ENCODE data around the gene KIF6. TPM values are rescaled to one million over a fixed set of nuclear protein-coding genes. Genes with fewer than 3 reads are reported as not detected.

The KIF6 gene
- total RNA-seq, 5 donors from 2014 or later (not counting 1 experiment from before 2014, with no cell fraction given) = 0.53 TPM; not detected in 4

DNA sequence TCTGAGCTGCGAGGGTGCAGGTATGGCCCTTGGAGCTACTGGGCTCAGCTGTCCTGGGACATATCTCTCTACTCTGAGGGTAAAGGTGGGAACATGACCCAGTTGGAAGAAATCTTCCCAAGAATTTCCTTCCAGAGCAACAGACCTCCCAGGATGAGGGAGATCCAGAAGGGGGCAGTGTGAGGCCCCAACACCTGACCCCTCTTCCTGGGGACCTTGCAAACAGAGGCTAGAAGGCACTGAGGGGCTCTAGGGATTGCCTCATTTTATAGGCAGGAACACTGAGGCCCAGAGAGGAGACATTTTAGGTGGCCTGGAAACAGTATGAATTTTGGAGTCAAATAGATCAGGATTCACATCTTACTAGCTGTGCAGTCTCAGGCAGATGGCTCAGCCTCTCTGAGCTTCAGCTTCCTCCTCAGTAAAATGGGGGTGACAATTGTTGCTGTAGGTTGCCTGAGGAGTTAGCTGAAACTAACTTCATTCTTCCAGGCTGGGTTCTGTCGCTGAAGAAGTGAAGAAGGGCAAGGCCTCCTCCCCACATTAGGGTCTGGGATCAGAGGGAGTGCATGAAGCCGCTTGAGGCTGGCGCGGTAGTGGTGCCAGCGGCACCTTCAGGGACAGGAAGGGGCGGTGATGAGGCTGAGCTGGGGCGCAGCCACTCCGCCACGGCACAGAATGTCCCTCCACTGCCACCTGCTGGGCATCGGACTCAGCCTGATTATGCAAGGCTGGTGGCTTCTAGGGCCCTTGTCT, 422.4 kb downstream of the KIF6 start:
- Histone ChIP-seq H3K27ac (ENCODE audit: low read length) (no peak overlapping the region), H3K4me1 (ENCODE audit: control insufficient read depth in 1 of 2, extremely low read depth in 1 of 2, insufficient read depth in 2 of 2, low read length in 2 of 2) (peaks cover 0 to 9% of the 10 kb centered on the region in 2 experiments), H3K9me3 (no peaks in the 10 kb centered on the region), H3K27me3 (replicated peaks in 1 of 2; ENCODE audit: control insufficient read depth in 2 of 2, extremely low read depth in 1 of 2, insufficient read depth in 2 of 2, low read length in 1 of 2) (peaks cover 0 to 16% of the 10 kb centered on the region in 2 experiments), H3K36me3 (ENCODE audit: control insufficient read depth in 2 of 2, extremely low read depth in 1 of 2, insufficient read depth in 1 of 2, low read length in 1 of 2) (no peaks in the 10 kb centered on the region), H3K4me3 (ENCODE audit: control insufficient read depth in 1 of 2, extremely low read depth in 1 of 2, low read length in 1 of 2) (peak overlapping the region; percentile 12 to 48)
- WGBS (ENCODE audit: insufficient coverage) = 0% methylated on average over 9 of the region's 11 CpGs
- Mint-ChIP-seq H3K4me3 (peak overlapping the region; percentile 36 to 65 (median 55)), H3K36me3 (no peaks in the 10 kb centered on the region), H3K27me3 (peaks cover 0 to 8% of the 10 kb centered on the region in 2 donors), H3K9me3 (no peaks in the 10 kb centered on the region), H3K4me1 (peaks cover 4 to 9% (median 5%) of the 10 kb centered on the region in 3 donors), H3K27ac (no peak overlapping the region)
- ChIA-PET POLR2A (interaction anchor here in 1 of 2 donors (0.8 kb wide), 1 partner anchor 427 kb away, joined by 3 read pairs; no protein-coding TSS in a partner anchor), CTCF (interaction anchor here (0.5 to 2.5 kb wide), 12 partner anchors 112 to 431 kb away, joined by 3 to 28 read pairs (median 4); no protein-coding TSS in a partner anchor)
- ATAC-seq (replicated peaks in 1 of 4) = peak; percentile 88 to 99 (median 95)
- peak; percentile 57 to 90 (median 82) for DNase-seq

DNA sequence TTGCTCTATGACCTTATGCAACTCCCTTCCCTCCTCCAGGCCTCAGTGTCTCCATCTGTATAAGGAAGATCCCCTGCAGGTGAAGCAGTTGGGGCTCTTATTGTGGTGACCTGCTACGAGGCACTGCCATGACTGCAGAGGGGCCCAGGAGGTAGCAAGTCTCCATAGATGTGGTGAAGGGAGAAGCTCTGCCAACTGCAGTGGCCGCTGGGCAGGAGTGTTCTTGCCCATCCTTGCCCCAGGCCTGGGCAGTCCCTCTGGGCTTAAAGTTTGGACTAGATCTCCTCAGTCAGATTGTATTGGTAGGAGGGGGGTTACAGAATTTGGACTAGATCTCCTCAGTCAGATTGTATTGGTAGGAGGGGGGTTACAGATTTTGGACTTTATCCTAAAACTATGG, 423.2 kb downstream of the KIF6 start:
- Histone ChIP-seq H3K4me1 (ENCODE audit: control insufficient read depth in 1 of 2, extremely low read depth in 1 of 2, insufficient read depth in 2 of 2, low read length in 2 of 2) (peaks cover 0 to 9% of the 10 kb centered on the region in 2 experiments), H3K36me3 (ENCODE audit: control insufficient read depth in 2 of 2, extremely low read depth in 1 of 2, insufficient read depth in 1 of 2, low read length in 1 of 2) (no peaks in the 10 kb centered on the region), H3K4me3 (ENCODE audit: control insufficient read depth in 1 of 2, extremely low read depth in 1 of 2, low read length in 1 of 2) (no peak overlapping the region), H3K9me3 (no peaks in the 10 kb centered on the region), H3K27ac (ENCODE audit: low read length) (no peak overlapping the region), H3K27me3 (replicated peaks in 1 of 2; ENCODE audit: control insufficient read depth in 2 of 2, extremely low read depth in 1 of 2, insufficient read depth in 2 of 2, low read length in 1 of 2) (peaks cover 0 to 19% of the 10 kb centered on the region in 2 experiments)
- ChIA-PET POLR2A (interaction anchor here in 1 of 2 donors (0.6 kb wide), 1 partner anchor 82 kb away, joined by 3 read pairs; no protein-coding TSS in a partner anchor), CTCF (interaction anchor here (0.6 to 2.5 kb wide), 10 partner anchors 70 to 430 kb away, joined by 3 to 28 read pairs (median 6); no protein-coding TSS in a partner anchor)
- Mint-ChIP-seq H3K36me3 (no peaks in the 10 kb centered on the region), H3K4me1 (peaks cover 4 to 9% (median 5%) of the 10 kb centered on the region in 3 donors), H3K9me3 (no peaks in the 10 kb centered on the region), H3K27me3 (peaks cover 0 to 8% of the 10 kb centered on the region in 2 donors), H3K27ac (no peak overlapping the region), H3K4me3 (no peak overlapping the region)
- ATAC-seq (replicated peaks in 1 of 4) (no peak), DNase-seq (no peak)
- WGBS (ENCODE audit: insufficient coverage) = 90% methylated on average over 2 of the region's 2 CpGs

DNA sequence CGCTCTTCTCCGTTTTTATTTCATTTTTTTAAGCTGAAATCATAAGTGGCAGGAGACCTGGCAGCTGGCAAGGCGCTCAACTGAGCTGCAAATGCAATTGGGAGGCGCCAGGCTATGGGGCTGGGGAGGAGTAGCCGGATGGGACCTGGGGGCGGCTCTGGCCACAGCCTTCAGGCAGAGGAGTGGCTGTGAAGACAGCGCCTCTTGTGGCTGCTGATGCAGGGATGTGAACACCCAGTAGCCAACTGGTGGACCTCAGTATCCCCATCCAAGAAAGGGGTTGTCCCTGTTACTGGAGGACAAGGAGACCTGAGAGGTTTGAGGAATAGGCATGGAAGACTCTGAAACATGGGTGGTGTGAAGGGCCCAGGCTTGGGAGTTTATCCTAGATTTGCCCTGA, 423.6 kb downstream of the KIF6 start:
- Histone ChIP-seq H3K27ac (ENCODE audit: low read length) (no peak overlapping the region), H3K9me3 (no peaks in the 10 kb centered on the region), H3K27me3 (replicated peaks in 1 of 2; ENCODE audit: control insufficient read depth in 2 of 2, extremely low read depth in 1 of 2, insufficient read depth in 2 of 2, low read length in 1 of 2) (peaks cover 0 to 19% of the 10 kb centered on the region in 2 experiments), H3K4me1 (ENCODE audit: control insufficient read depth in 1 of 2, extremely low read depth in 1 of 2, insufficient read depth in 2 of 2, low read length in 2 of 2) (peaks cover 0 to 9% of the 10 kb centered on the region in 2 experiments), H3K36me3 (ENCODE audit: control insufficient read depth in 2 of 2, extremely low read depth in 1 of 2, insufficient read depth in 1 of 2, low read length in 1 of 2) (no peaks in the 10 kb centered on the region), H3K4me3 (ENCODE audit: control insufficient read depth in 1 of 2, extremely low read depth in 1 of 2, low read length in 1 of 2) (no peak overlapping the region)
- Mint-ChIP-seq H3K36me3 (no peaks in the 10 kb centered on the region), H3K4me1 (peaks cover 4 to 9% (median 5%) of the 10 kb centered on the region in 3 donors), H3K27ac (no peak overlapping the region), H3K27me3 (peaks cover 0 to 8% of the 10 kb centered on the region in 2 donors), H3K4me3 (no peak overlapping the region), H3K9me3 (no peaks in the 10 kb centered on the region)
- WGBS (ENCODE audit: insufficient coverage) = no CpG with 5 or more reads among the region's 7 CpGs
- POLR2A ChIA-PET = interaction anchor here in 1 of 2 donors (0.6 kb wide), 1 partner anchor 81 kb away, joined by 3 read pairs; no protein-coding TSS in a partner anchor
- no peak for ATAC-seq (replicated peaks in 1 of 4)
- no peak for DNase-seq
- CTCF ChIA-PET = interaction anchor here (0.6 to 2.5 kb wide), 5 partner anchors 69 to 429 kb away, joined by 3 to 11 read pairs (median 3); no protein-coding TSS in a partner anchor

DNA sequence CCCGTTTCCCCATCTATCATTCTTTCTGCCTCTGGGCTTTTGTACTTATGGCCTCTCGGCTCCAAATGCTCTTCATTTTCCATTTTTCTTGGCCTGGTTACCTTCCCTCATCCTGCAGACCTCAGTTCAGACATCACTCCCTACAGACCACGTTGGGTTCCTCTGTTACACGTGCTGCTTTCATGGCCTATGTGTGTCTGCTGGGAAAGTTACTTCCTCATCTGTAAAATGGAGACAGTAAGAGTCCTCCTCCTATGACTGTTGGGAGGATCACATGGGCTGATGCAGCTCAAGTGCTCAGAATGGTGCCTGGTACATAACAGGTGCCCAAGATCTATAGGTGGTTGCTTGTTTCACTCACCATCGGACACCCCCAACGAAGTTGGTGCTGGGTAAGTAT, 424.5 kb downstream of the KIF6 start:
- ChIA-PET POLR2A (no interaction called here), CTCF (no interaction called here)
- Mint-ChIP-seq H3K27me3 (peaks cover 0 to 8% of the 10 kb centered on the region in 2 donors), H3K4me1 (peaks cover 4 to 9% (median 5%) of the 10 kb centered on the region in 3 donors), H3K27ac (no peak overlapping the region), H3K36me3 (no peaks in the 10 kb centered on the region), H3K4me3 (no peak overlapping the region), H3K9me3 (no peaks in the 10 kb centered on the region)
- no peaks in the 10 kb centered on the region for H3K9me3 ChIP-seq
- H3K36me3 ChIP-seq (ENCODE audit: control insufficient read depth in 2 of 2, extremely low read depth in 1 of 2, insufficient read depth in 1 of 2, low read length in 1 of 2) = no peaks in the 10 kb centered on the region
- DNase-seq = no peak
- 75% methylated on average over 1 of the region's 6 CpGs for WGBS (ENCODE audit: insufficient coverage)
- peaks cover 0 to 9% of the 10 kb centered on the region in 2 experiments for H3K4me1 ChIP-seq (ENCODE audit: control insufficient read depth in 1 of 2, extremely low read depth in 1 of 2, insufficient read depth in 2 of 2, low read length in 2 of 2)
- no peak overlapping the region for H3K4me3 ChIP-seq (ENCODE audit: control insufficient read depth in 1 of 2, extremely low read depth in 1 of 2, low read length in 1 of 2)
- no peak for ATAC-seq (replicated peaks in 1 of 4)
- H3K27me3 ChIP-seq (replicated peaks in 1 of 2; ENCODE audit: control insufficient read depth in 2 of 2, extremely low read depth in 1 of 2, insufficient read depth in 2 of 2, low read length in 1 of 2) = peaks cover 0 to 23% of the 10 kb centered on the region in 2 experiments
- H3K27ac ChIP-seq (ENCODE audit: low read length) = no peak overlapping the region

DNA sequence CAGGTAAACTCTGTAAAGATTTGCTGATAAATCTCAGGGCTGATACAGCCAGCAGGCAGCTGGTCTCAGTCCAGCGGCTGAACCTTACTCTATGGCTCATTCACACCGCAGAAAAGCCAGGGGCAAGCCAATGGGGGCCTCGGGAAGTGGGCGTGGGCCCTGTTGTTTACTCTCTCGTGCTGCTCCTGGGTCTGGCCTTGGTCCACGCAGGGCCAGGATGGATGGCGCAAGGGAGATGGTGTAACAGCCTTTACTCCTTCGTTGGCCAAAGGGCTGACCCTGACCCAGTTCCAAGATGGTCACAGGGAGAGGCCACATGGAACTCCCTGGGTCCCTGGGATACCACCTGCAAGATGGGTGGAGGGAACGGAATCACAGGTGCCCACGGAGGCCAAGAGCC, 427.1 kb downstream of the KIF6 start:
- H3K9me3 Mint-ChIP-seq = no peaks in the 10 kb centered on the region
- Histone ChIP-seq H3K9me3 (no peaks in the 10 kb centered on the region), H3K27ac (ENCODE audit: low read length) (no peak overlapping the region), H3K4me3 (ENCODE audit: control insufficient read depth in 1 of 2, extremely low read depth in 1 of 2, low read length in 1 of 2) (no peak overlapping the region), H3K4me1 (ENCODE audit: control insufficient read depth in 1 of 2, extremely low read depth in 1 of 2, insufficient read depth in 2 of 2, low read length in 2 of 2) (peaks cover 0 to 6% of the 10 kb centered on the region in 2 experiments), H3K27me3 (replicated peaks in 1 of 2; ENCODE audit: control insufficient read depth in 2 of 2, extremely low read depth in 1 of 2, insufficient read depth in 2 of 2, low read length in 1 of 2) (peaks cover 0 to 33% of the 10 kb centered on the region in 2 experiments), H3K36me3 (ENCODE audit: control insufficient read depth in 2 of 2, extremely low read depth in 1 of 2, insufficient read depth in 1 of 2, low read length in 1 of 2) (no peaks in the 10 kb centered on the region)
- CTCF ChIA-PET = no interaction called here
- no peak overlapping the region for H3K27ac Mint-ChIP-seq
- H3K27me3 Mint-ChIP-seq = peaks cover 0 to 8% of the 10 kb centered on the region in 2 donors
- no peak for DNase-seq
- no peak for ATAC-seq (replicated peaks in 1 of 4)
- H3K4me1 Mint-ChIP-seq = peaks cover 3 to 7% (median 4%) of the 10 kb centered on the region in 3 donors
- 75% methylated on average over 10 of the region's 10 CpGs for WGBS (ENCODE audit: insufficient coverage)
- H3K4me3 Mint-ChIP-seq = no peak overlapping the region
- H3K36me3 Mint-ChIP-seq = no peaks in the 10 kb centered on the region
- POLR2A ChIA-PET = no interaction called here

DNA sequence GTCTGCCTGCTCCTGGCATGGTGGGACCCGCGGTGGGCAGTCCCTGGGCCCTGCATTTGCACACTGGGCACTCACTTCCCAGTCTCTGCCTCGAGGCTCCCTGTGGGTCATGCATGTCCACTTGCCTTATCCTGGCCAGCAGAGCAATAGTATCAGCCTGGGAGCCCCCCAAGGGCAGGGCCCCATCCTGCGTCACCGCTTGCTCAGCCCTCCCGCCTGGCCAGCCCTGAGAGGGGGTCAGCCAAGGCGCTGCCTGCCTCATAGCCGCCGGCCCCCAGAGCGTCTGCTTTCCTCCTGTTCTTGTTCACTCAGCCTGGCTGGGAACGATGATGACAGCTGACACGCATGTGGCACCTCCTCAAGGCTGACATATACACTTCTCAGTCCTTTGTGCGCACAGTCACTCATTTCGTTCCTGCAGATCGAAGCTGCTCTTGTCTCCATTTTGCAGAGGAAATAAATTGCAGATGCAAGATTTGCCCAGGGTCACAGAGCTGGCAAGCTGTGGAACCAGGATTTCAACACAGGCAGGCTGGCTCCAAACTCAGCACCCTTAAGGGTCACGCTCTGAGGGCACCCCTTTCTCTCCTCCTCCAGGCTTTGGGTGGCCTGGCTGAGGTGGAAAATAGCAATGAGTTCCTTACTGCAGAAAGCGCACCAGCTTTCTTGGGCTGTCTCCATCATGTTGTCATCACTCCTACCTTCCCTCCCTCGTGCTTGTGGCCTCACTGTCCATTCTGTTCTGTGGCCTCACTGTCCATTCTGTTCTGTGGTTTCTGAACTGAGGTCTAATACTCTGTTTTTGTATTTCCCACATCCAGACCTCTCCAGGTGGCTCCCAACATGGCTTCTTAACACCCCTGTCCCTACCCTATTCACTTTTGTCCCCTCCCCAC, 428.2 kb downstream of the KIF6 start:
- Mint-ChIP-seq H3K27ac (no peak overlapping the region), H3K4me1 (no peaks in the 10 kb centered on the region), H3K36me3 (no peaks in the 10 kb centered on the region), H3K4me3 (no peak overlapping the region), H3K27me3 (peaks cover 0 to 12% of the 10 kb centered on the region in 2 donors), H3K9me3 (no peaks in the 10 kb centered on the region)
- no peaks in the 10 kb centered on the region for H3K9me3 ChIP-seq
- POLR2A ChIA-PET = no interaction called here
- no peak overlapping the region for H3K4me3 ChIP-seq (ENCODE audit: control insufficient read depth in 1 of 2, extremely low read depth in 1 of 2, low read length in 1 of 2)
- CTCF ChIA-PET = interaction anchor here in 1 of 2 donors (0.6 kb wide), 1 partner anchor 9 kb away, joined by 6 read pairs; no protein-coding TSS in a partner anchor
- H3K36me3 ChIP-seq (ENCODE audit: control insufficient read depth in 2 of 2, extremely low read depth in 1 of 2, insufficient read depth in 1 of 2, low read length in 1 of 2) = no peaks in the 10 kb centered on the region
- peaks cover 0 to 33% of the 10 kb centered on the region in 2 experiments for H3K27me3 ChIP-seq (replicated peaks in 1 of 2; ENCODE audit: control insufficient read depth in 2 of 2, extremely low read depth in 1 of 2, insufficient read depth in 2 of 2, low read length in 1 of 2)
- H3K27ac ChIP-seq (ENCODE audit: low read length) = no peak overlapping the region
- 83% methylated on average over 18 of the region's 18 CpGs for WGBS (ENCODE audit: insufficient coverage)
- no peak for DNase-seq
- ATAC-seq (replicated peaks in 1 of 4) = no peak
- no peaks in the 10 kb centered on the region for H3K4me1 ChIP-seq (ENCODE audit: control insufficient read depth in 1 of 2, extremely low read depth in 1 of 2, insufficient read depth in 2 of 2, low read length in 2 of 2)

All from T-cell (primary cell).